K562 (cell line): ENCODE results near the gene FGF21. TPM values are rescaled to one million over a fixed set of nuclear protein-coding genes. Genes with fewer than 3 reads are reported as not detected.

Source experiments
- ATAC-seq: fragments of 200-7000 bp; cut with Tn5 transposase; 3 replicates; pipeline ENCODE4 v1.9.1; 2020; ENCODE audit warnings: moderate library complexity
- BruUV-seq: library from RNA; stranded (reverse); fragments of 400-500 nt; replicated peaks from 2 replicates; lab custom pipeline; 2021; lab: Mats Ljungman, UMichigan
- CTCF ChIA-PET: fragments of 300-600 bp; formaldehyde crosslinking; extraction: SDS; loops from one replicate; lab custom pipeline; 2021; ENCODE audit warnings: low intra/inter-chr PET ratio; lab: Yijun Ruan, JAX
- POLR2A ChIA-PET: fragments of 300-600, 350-650 bp; sonication (Branson Sonifier 250); formaldehyde crosslinking; extraction: SDS; loops from one replicate; lab custom pipeline; 2021; ENCODE audit warnings: antibody characterized with exemption, inconsistent platforms; lab: Yijun Ruan, JAX
- DNase-seq, 4 experiments: peaks; one replicate each; pipeline versions ENCODE4 v3.0.0 to v3.0.0-alpha.2; 2011 to 2018; ENCODE audit warnings: low spot score in 3 of 4, mixed read lengths in 3 of 4; ENCODE audit errors: extremely low read depth in 1 of 4
- FAIRE-seq: peaks from 2 replicates; lab custom pipeline; 2011; peaks lifted over from hg19 to GRCh38; lab: Jason Lieb, UNC
- H2AFZ ChIP-seq: 2 replicates; pipeline ENCODE4 v1.6.0; 2011; ENCODE audit warnings: low read depth, low read length, control low read depth, inconsistent platforms
- H3K27ac ChIP-seq: fragments of 200-600 bp; 3 replicates; pipeline ENCODE4 v1.8.0; 2011; ENCODE audit warnings: low read depth, mild to moderate bottlenecking, control low read depth, inconsistent platforms, low read length, moderate library complexity, mixed read lengths; ENCODE audit errors: extremely low read depth
- H3K27me3 ChIP-seq, 2 experiments: fragments of 300-600 bp in 1 of 2; 2 replicates in 1 of 2; 3 replicates in 1 of 2; pipeline versions ENCODE4 v1.6.0 to v1.8.0; 2011; ENCODE audit warnings: inconsistent platforms in 2 of 2, low read length in 2 of 2, mild to moderate bottlenecking in 1 of 2, mixed read lengths in 1 of 2, moderate library complexity in 1 of 2; ENCODE audit not compliant: control insufficient read depth in 2 of 2, insufficient read depth in 2 of 2
- H3K36me3 ChIP-seq: fragments of 300-600 bp; 3 replicates; pipeline ENCODE4 v1.8.0; 2011; ENCODE audit warnings: mild to moderate bottlenecking, low read length, inconsistent platforms; ENCODE audit not compliant: control insufficient read depth, insufficient read depth
- H3K4me1 ChIP-seq, 2 experiments: fragments of 200-600 bp in 1 of 2; replicated peaks in 1 of 2; 2 replicates in 1 of 2; 3 replicates in 1 of 2; pipeline versions ENCODE4 v1.5.1 to v1.8.0; 2011; ENCODE audit warnings: inconsistent platforms in 2 of 2, low read length in 2 of 2, mild to moderate bottlenecking in 1 of 2, mixed read lengths in 1 of 2, moderate library complexity in 1 of 2; ENCODE audit not compliant: control insufficient read depth in 2 of 2, insufficient read depth in 2 of 2
- H3K4me2 ChIP-seq: 2 replicates; pipeline ENCODE4 v1.6.1; 2011; ENCODE audit warnings: low read length, control low read depth, inconsistent platforms, mixed read lengths; ENCODE audit not compliant: insufficient read depth
- H3K4me3 ChIP-seq: fragments of 200-600 bp; sonication (generic), shearing (Covaris generic); 2 replicates; pipeline ENCODE4 v1.5.1; 2016; ENCODE audit warnings: control low read depth, inconsistent platforms
- H3K79me2 ChIP-seq: fragments of 200-600 bp; 3 replicates; pipeline ENCODE4 v1.8.0; 2011; ENCODE audit warnings: low read length, inconsistent platforms; ENCODE audit not compliant: control insufficient read depth, insufficient read depth
- H3K9ac ChIP-seq, 2 experiments: 2 replicates each; pipeline versions ENCODE4 v1.6.0 to v1.6.1; 2011; ENCODE audit warnings: low read depth in 2 of 2, low read length in 2 of 2, control low read depth in 1 of 2, inconsistent platforms in 1 of 2, mild to moderate bottlenecking in 1 of 2, mixed read lengths in 1 of 2; ENCODE audit not compliant: insufficient read depth in 1 of 2
- H3K9me1 ChIP-seq: one replicate; pipeline ENCODE4 v1.6.0; 2011; ENCODE audit warnings: inconsistent platforms, mild to moderate bottlenecking, low read length, moderate library complexity; ENCODE audit not compliant: control insufficient read depth, insufficient read depth
- H3K9me3 ChIP-seq: replicated peaks from 2 replicates; pipeline ENCODE4 v1.5.1; 2011; ENCODE audit warnings: low read depth, low read length, inconsistent platforms; ENCODE audit not compliant: control insufficient read depth, insufficient read depth
- H4K20me1 ChIP-seq: replicated peaks from 2 replicates; pipeline ENCODE4 v1.6.1; 2011; ENCODE audit warnings: low read length, inconsistent platforms, mixed read lengths; ENCODE audit not compliant: control insufficient read depth, insufficient read depth
- POLR2G ChIP-seq: fragments of 200-400 bp; formaldehyde crosslinking; IDR thresholded peaks from 2 replicates; pipeline ENCODE4 v1.6.1; 2017; ENCODE audit warnings: low read depth, mild to moderate bottlenecking, antibody characterized with exemption, low read length, moderate library complexity
- ZBTB7A ChIP-seq: IDR thresholded peaks from 2 replicates; pipeline ENCODE4 v1.6.1; 2011; ENCODE audit warnings: low read depth, mild to moderate bottlenecking, low read length, moderate library complexity, borderline replicate concordance; ENCODE audit not compliant: control insufficient read depth
- WGBS: fragments of 100-300 bp; shearing (Covaris generic); methylation state at CpG from one replicate; pipeline ENCODE4 v1.1.6; 2016; ENCODE audit warnings: low coverage, mixed read lengths; ENCODE audit not compliant: insufficient coverage; ENCODE audit errors: missing lambda C conversion rate; 5-methylcytosine and 5-hydroxymethylcytosine counted together
- in situ Hi-C: fragments of 300-500 bp; cut with MboI; formaldehyde crosslinking; loops from 4 replicates; pipeline ENCODE4 v1.15.0; 2018; ENCODE audit warnings: inconsistent platforms, mixed read lengths
- intact Hi-C: fragments of 100-400 bp; cut with micrococcal nuclease; formaldehyde crosslinking; loops from 2 replicates; pipeline ENCODE4 v1.14.2; 2022
- polyA plus RNA-seq, 8 experiments: library from polyadenylated mRNA; depleted of rRNA in 4 of 8; stranded (reverse) in 5 of 8; unstranded in 3 of 8; fragments of >200 nt; fragmentation: Nextera tagmentation in 2 of 8; fragmentation: Illumina TruSeq in 1 of 8; extraction: Ambion mirVana in 2 of 8; extraction: Trizol in 1 of 8; gene quantifications; 2 replicates each; pipeline versions ENCODE4 v1.2.1 to v1.2.3, GENCODE V29; 2011 to 2014; ENCODE audit warnings: inconsistent platforms in 1 of 8, missing spikeins in 1 of 8
- total RNA-seq, 7 experiments: library from RNA; depleted of rRNA in 6 of 7; stranded (reverse); fragments of >200 nt in 6 of 7; fragmentation: Illumina TruSeq in 2 of 7; extraction: Trizol in 2 of 7; gene quantifications; 2 replicates each; pipeline versions ENCODE4 v1.2.1 to v1.2.3, GENCODE V29; 2011 to 2021; ENCODE audit warnings: low replicate concordance in 1 of 7
- TF ChIP-seq, protein P1 (sequence below): fragments of 450-650 bp; IDR thresholded peaks from one replicate; pipeline ENCODE4 v1.6.1; 2018; ENCODE audit warnings: mild to moderate bottlenecking, moderate library complexity; ENCODE audit not compliant: partially characterized antibody
- TF ChIP-seq, protein P2 (sequence below): sonication (generic); formaldehyde crosslinking; IDR thresholded peaks from 2 replicates; pipeline ENCODE4 v1.8.1; 2023; ENCODE audit warnings: mild to moderate bottlenecking, missing genetic modification reagents

Gene FGF21
- total and polyA plus RNA-seq, 9 of the 15 experiments (the other 6 are each of a cell fraction or from before 2014, with no cell fraction given): 0.04 to 0.77 (median 0.09) TPM; not detected in 6

DNA sequence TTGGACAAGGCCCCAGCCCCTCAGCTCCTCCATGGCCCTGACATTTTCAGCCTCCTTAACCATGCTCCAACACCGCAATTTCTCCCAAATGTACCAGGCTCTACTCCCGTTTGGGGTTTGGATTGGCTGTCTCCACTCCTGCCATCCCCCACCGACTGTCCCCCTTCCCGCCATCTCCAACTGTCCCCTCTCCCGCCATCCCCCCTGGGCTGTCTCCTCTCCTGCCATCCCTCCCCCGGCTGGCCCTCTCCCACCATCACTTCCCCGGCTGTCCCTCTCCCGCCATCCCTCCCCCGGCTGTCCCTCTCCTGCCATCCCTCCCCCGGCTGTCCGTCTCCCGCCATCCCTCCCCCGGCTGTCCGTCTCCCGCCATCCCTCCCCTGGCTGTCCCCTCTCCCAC is 50.1 kb downstream of the FGF21 start:
- CTCF ChIA-PET: no interaction called here
- FAIRE-seq (no peak), DNase-seq (peak in 3 of 4 experiments; percentile 9 to 66 (median 59)), ATAC-seq (no peak)
- in situ Hi-C loops (no loop called here), intact Hi-C loops (no loop called here)
- H3K79me2 ChIP-seq: peaks cover 45% of the 10 kb centered on the region
- no peak overlapping the region for H3K4me2 ChIP-seq
- no peaks in the 10 kb centered on the region for H3K27me3 ChIP-seq
- TF ChIP-seq ZBTB7A: 0 out of 2 replicates have a peak, but pooled peaks have one; percentile 10
- TF ChIP-seq, protein P1, sequence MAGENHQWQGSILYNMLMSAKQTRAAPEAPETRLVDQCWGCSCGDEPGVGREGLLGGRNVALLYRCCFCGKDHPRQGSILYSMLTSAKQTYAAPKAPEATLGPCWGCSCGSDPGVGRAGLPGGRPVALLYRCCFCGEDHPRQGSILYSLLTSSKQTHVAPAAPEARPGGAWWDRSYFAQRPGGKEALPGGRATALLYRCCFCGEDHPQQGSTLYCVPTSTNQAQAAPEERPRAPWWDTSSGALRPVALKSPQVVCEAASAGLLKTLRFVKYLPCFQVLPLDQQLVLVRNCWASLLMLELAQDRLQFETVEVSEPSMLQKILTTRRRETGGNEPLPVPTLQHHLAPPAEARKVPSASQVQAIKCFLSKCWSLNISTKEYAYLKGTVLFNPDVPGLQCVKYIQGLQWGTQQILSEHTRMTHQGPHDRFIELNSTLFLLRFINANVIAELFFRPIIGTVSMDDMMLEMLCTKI: no peak
- TF ChIP-seq POLR2G: 0 out of 2 replicates have a peak, but pooled peaks have one; percentile 8
- TF ChIP-seq, protein P2, sequence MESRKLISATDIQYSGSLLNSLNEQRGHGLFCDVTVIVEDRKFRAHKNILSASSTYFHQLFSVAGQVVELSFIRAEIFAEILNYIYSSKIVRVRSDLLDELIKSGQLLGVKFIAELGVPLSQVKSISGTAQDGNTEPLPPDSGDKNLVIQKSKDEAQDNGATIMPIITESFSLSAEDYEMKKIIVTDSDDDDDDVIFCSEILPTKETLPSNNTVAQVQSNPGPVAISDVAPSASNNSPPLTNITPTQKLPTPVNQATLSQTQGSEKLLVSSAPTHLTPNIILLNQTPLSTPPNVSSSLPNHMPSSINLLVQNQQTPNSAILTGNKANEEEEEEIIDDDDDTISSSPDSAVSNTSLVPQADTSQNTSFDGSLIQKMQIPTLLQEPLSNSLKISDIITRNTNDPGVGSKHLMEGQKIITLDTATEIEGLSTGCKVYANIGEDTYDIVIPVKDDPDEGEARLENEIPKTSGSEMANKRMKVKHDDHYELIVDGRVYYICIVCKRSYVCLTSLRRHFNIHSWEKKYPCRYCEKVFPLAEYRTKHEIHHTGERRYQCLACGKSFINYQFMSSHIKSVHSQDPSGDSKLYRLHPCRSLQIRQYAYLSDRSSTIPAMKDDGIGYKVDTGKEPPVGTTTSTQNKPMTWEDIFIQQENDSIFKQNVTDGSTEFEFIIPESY: peak; percentile 93
- H3K36me3 ChIP-seq: peaks cover 39% of the 10 kb centered on the region; the same call in 1 of the 3 replicates
- 78% methylated on average over 3 of the region's 15 CpGs for WGBS
- H3K27ac ChIP-seq: peak overlapping the region; percentile 26; the same call in 1 of the 3 replicates
- BruUV-seq: no TSS peak
- H2AFZ ChIP-seq: no peak overlapping the region
- POLR2A ChIA-PET: interaction anchor here (0.6 to 1.0 kb wide), 4 partner anchors 10 to 31 kb away, joined by 3 to 5 read pairs (median 3); no protein-coding TSS in a partner anchor
- H3K9me1 ChIP-seq: peaks cover 3% of the 10 kb centered on the region
- H4K20me1 ChIP-seq: 0 out of 2 replicates have a peak, but pooled peaks cover 3% of the 10 kb centered on the region
- peaks cover 24 to 39% of the 10 kb centered on the region in 2 experiments for H3K4me1 ChIP-seq
- no peaks in the 10 kb centered on the region for H3K9me3 ChIP-seq
- no peak overlapping the region for H3K4me3 ChIP-seq
- H3K9ac ChIP-seq: peak overlapping the region in 1 of 2 experiments; percentile 32; a peak in 2 of 4 replicates
